Ureter (tissue), 1 donor: ENCODE results near the gene CALHM6. TPM values are rescaled to one million over a fixed set of nuclear protein-coding genes. Genes with fewer than 3 reads are reported as not detected.
"Not testable (repeated sequence)": the region's sequence is repeated elsewhere in the genome, so short reads cannot be mapped to it uniquely, and the experiment has no call there.

Source experiments
- DNase-seq: peaks from one replicate; pipeline ENCODE4 v3.0.0-alpha.2; 2020; ENCODE audit warnings: low spot score
- total RNA-seq: library from RNA; stranded (reverse); gene quantifications from one replicate; pipeline ENCODE4 v1.2.4, GENCODE V29; 2023
- donor health status: DM: yes; HTN: yes; CAD: no.

Gene CALHM6
- total RNA-seq, 1 donor from 2014 or later = 2.2 TPM

GRCh38 chr6:116476002-116476678, 15.0 kb downstream of the CALHM6 start:
- no peak for DNase-seq

- DNase-seq = no peak
These were observed 21.6 kb downstream of the CALHM6 start for GRCh38 chr6:116482780-116483179.

- no peak for DNase-seq
These were observed 22.4 kb downstream of the CALHM6 start for GRCh38 chr6:116483616-116484015.

- no peak for DNase-seq
These were observed 24.5 kb downstream of the CALHM6 start for GRCh38 chr6:116485559-116486184.

- DNase-seq = no peak
These were observed 30.6 kb downstream of the CALHM6 start for GRCh38 chr6:116491610-116492330.

GRCh38 chr6:116492331-116493067, 31.3 kb downstream of the CALHM6 start:
- DNase-seq = no peak

GRCh38 chr6:116495161-116495560, 34.0 kb downstream of the CALHM6 start:
- DNase-seq = not testable (repeated sequence)

- no peak for DNase-seq
These were observed 36.0 kb downstream of the CALHM6 start for GRCh38 chr6:116497113-116497676.

- peak; percentile 47 for DNase-seq
These were observed 39.8 kb downstream of the CALHM6 start for GRCh38 chr6:116500969-116501433.

GRCh38 chr6:116507324-116507723, 46.1 kb downstream of the CALHM6 start:
- DNase-seq = no peak

- no peak for DNase-seq
These were observed 47.4 kb downstream of the CALHM6 start for GRCh38 chr6:116508527-116508926.

- DNase-seq = no peak
These were observed 50.4 kb downstream of the CALHM6 start, which contains the start of gene CALHM5 for GRCh38 chr6:116511424-116512110. TSS of gene CALHM5 (plus strand) at chr6:116511639. CDS start at chr6:116511697, 58 bp downstream.

- DNase-seq = no peak
These were observed 51.0 kb downstream of the CALHM6 start for GRCh38 chr6:116512111-116512559.

- no peak for DNase-seq
These were observed 51.6 kb downstream of the CALHM6 start for GRCh38 chr6:116512734-116513133.

Other genes starting within 250 kb of the CALHM6 start
- 26.1 TPM for gene TSPYL4, start 207.3 kb upstream of the CALHM6 start, total RNA-seq
- gene TSPYL1, start 181.4 kb upstream of the CALHM6 start, total RNA-seq = 118 TPM
- gene DSE, start 90.4 kb upstream of the CALHM6 start, total RNA-seq = 43.9 TPM
- gene CALHM5, start 50.3 kb downstream of the CALHM6 start, total RNA-seq = 1.7 TPM
- gene TRAPPC3L, start 84.3 kb downstream of the CALHM6 start, total RNA-seq = not detected
- gene CALHM4, start 92.4 kb downstream of the CALHM6 start, total RNA-seq = not detected
- 42.6 TPM for gene RWDD1, start 110.1 kb downstream of the CALHM6 start, total RNA-seq
- 0.55 TPM for gene RSPH4A, start 155.1 kb downstream of the CALHM6 start, total RNA-seq
- 16.5 TPM for gene ZUP1, start 207.4 kb downstream of the CALHM6 start, total RNA-seq
- gene KPNA5, start 219.8 kb downstream of the CALHM6 start, total RNA-seq = 21.2 TPM